ENCODE data around the gene XIRP2.

GRCh38 chr2:167147271-167147941, 259.1 kb downstream of the XIRP2 start:
- TF ChIP-seq EZH2 (IDR thresholded peaks at IDR 0.05) = no peak
- TF ChIP-seq POLR2AphosphoS5 (IDR thresholded peaks at IDR 0.05; ENCODE audit: borderline replicate concordance, low read depth, low read length) = no peak

Measured in SK-N-MC (cell line).